Suprapubic skin (tissue), 4 donors: ENCODE data around the gene COL23A1.

Source experiments
- CTCF ChIP-seq, 2 donors: fragments of 200-600 bp in 1 of 2; fragments of 450-650 bp in 1 of 2; sonication (generic) in 1 of 2; IDR thresholded peaks; one replicate each; pipeline ENCODE4 v1.5.1; 2016 to 2019; ENCODE audit warnings: antibody characterized with exemption in 2 of 2, mild to moderate bottlenecking in 1 of 2, moderate library complexity in 1 of 2
- EP300 ChIP-seq: sonication (generic); formaldehyde crosslinking; IDR thresholded peaks from one replicate; pipeline ENCODE4 v1.6.1; 2017; ENCODE audit warnings: antibody characterized with exemption
- POLR2A ChIP-seq, 2 donors: fragments of 450-650 bp; IDR thresholded peaks; one replicate each; pipeline ENCODE4 v1.6.1; 2017; ENCODE audit warnings: antibody characterized with exemption in 2 of 2, mild to moderate bottlenecking in 2 of 2, moderate library complexity in 2 of 2
- POLR2AphosphoS5 ChIP-seq, 3 donors: sonication (generic); formaldehyde crosslinking; IDR thresholded peaks; one replicate each; pipeline ENCODE4 v1.6.1; 2017; ENCODE audit warnings: antibody characterized with exemption in 3 of 3

- no peak for TF ChIP-seq POLR2AphosphoS5 (IDR thresholded peaks at IDR 0.05)
- no peak for TF ChIP-seq POLR2A (IDR thresholded peaks at IDR 0.05)
- TF ChIP-seq CTCF (IDR thresholded peaks at IDR 0.05) = no peak
- no peak for TF ChIP-seq EP300
These were observed 377.2 kb downstream of the COL23A1 start for GRCh38 chr5:178213003-178213461.
